DOHH2 (cell line): ENCODE results near the gene PAPPA.

Experiments used
- H3F3A ChIP-seq: fragments of 200-600 bp; sonication (generic), shearing (Covaris generic); 2 replicates; pipeline ENCODE4 v1.6.0; 2016; ENCODE audit warnings: antibody characterized with exemption, mild to moderate bottlenecking; ENCODE audit not compliant: control insufficient read depth, insufficient read depth
- H3K27ac ChIP-seq: fragments of 200-600 bp; sonication (generic); 2 replicates; pipeline ENCODE4 v1.5.1; 2014; ENCODE audit warnings: low read depth, mild to moderate bottlenecking, low read length, moderate library complexity
- H3K27me3 ChIP-seq: fragments of 200-600 bp; sonication (generic); 2 replicates; pipeline ENCODE4 v1.6.1; 2014; ENCODE audit warnings: mild to moderate bottlenecking, low read length, mixed read lengths; ENCODE audit not compliant: control insufficient read depth
- H3K36me3 ChIP-seq: fragments of 200-600 bp; sonication (generic); 2 replicates; pipeline ENCODE4 v1.6.1; 2014; ENCODE audit warnings: mild to moderate bottlenecking, low read length, moderate library complexity, mixed read lengths; ENCODE audit not compliant: control insufficient read depth
- H3K4me1 ChIP-seq: fragments of 200-600 bp; sonication (generic); 2 replicates; pipeline ENCODE4 v1.6.1; 2014; ENCODE audit warnings: mild to moderate bottlenecking, low read length, mixed read lengths; ENCODE audit not compliant: control insufficient read depth
- H3K4me2 ChIP-seq: fragments of 200-600 bp; sonication (generic); 2 replicates; pipeline ENCODE4 v1.6.0; 2014; ENCODE audit warnings: mild to moderate bottlenecking, low read length, moderate library complexity
- H3K4me3 ChIP-seq: fragments of 200-600 bp; sonication (generic); 2 replicates; pipeline ENCODE4 v1.5.1; 2014; ENCODE audit warnings: mild to moderate bottlenecking, low read length, mixed read lengths
- H3K79me2 ChIP-seq: fragments of 200-600 bp; sonication (generic); 2 replicates; pipeline ENCODE4 v1.6.1; 2014; ENCODE audit warnings: mild to moderate bottlenecking, low read length, mixed read lengths; ENCODE audit not compliant: control insufficient read depth
- H3K9me2 ChIP-seq: fragments of 200-600 bp; sonication (generic); replicated peaks from 2 replicates; pipeline ENCODE4 v1.6.1; 2014; ENCODE audit warnings: mild to moderate bottlenecking, low read length, mixed read lengths; ENCODE audit not compliant: control insufficient read depth
- H3K9me3 ChIP-seq: fragments of 200-600 bp; sonication (generic); 2 replicates; pipeline ENCODE4 v1.6.1; 2014; ENCODE audit warnings: antibody characterized with exemption, low read length, mixed read lengths; ENCODE audit not compliant: control insufficient read depth, insufficient read depth
- H4K20me1 ChIP-seq: fragments of 200-600 bp; sonication (generic); 2 replicates; pipeline ENCODE4 v1.6.0; 2014; ENCODE audit warnings: low read depth, mild to moderate bottlenecking, antibody characterized with exemption, low read length, moderate library complexity; ENCODE audit not compliant: control insufficient read depth, insufficient read depth
- EZH2phosphoT487 ChIP-seq: fragments of 200-600 bp; sonication (generic); IDR thresholded peaks from 2 replicates; pipeline ENCODE4 v1.6.1; 2017; ENCODE audit warnings: borderline replicate concordance, mild to moderate bottlenecking, antibody characterized with exemption, low read length, moderate library complexity, mixed read lengths
- TF ChIP-seq, protein P1 (sequence below): fragments of 200-600 bp; sonication (generic); IDR thresholded peaks from one replicate; pipeline ENCODE4 v1.5.1; 2014; ENCODE audit warnings: antibody characterized with exemption, mild to moderate bottlenecking, low read depth, low read length; ENCODE audit not compliant: poor library complexity, severe bottlenecking

PAPPA gene

DNA sequence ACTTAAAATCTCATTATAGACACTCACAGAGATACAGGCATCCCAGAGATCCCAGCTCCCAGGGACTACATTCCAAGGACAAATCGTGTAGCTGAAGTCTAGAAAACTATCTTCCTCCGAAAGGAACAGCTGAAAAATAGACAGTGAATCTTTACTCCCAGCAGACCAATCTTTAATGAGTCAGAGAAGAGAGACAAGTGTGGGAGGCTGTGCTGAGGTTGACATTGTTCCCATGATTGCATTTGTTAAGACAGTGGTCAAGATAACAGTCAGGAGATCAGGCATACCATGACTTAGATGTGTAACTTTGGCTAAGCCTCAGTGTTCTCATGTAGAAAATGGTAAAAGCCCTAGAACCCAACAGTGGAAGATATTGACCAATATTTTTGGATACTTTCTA lies 120.7 kb downstream of the PAPPA start:
- no peaks in the 10 kb centered on the region for H3K79me2 ChIP-seq
- no peaks in the 10 kb centered on the region for H3K4me1 ChIP-seq
- H3K4me3 ChIP-seq: no peak overlapping the region
- H3K27me3 ChIP-seq: peaks cover 3% of the 10 kb centered on the region; the same call in 1 of the 2 replicates
- no peak for TF ChIP-seq EZH2phosphoT487
- TF ChIP-seq, protein P1, sequence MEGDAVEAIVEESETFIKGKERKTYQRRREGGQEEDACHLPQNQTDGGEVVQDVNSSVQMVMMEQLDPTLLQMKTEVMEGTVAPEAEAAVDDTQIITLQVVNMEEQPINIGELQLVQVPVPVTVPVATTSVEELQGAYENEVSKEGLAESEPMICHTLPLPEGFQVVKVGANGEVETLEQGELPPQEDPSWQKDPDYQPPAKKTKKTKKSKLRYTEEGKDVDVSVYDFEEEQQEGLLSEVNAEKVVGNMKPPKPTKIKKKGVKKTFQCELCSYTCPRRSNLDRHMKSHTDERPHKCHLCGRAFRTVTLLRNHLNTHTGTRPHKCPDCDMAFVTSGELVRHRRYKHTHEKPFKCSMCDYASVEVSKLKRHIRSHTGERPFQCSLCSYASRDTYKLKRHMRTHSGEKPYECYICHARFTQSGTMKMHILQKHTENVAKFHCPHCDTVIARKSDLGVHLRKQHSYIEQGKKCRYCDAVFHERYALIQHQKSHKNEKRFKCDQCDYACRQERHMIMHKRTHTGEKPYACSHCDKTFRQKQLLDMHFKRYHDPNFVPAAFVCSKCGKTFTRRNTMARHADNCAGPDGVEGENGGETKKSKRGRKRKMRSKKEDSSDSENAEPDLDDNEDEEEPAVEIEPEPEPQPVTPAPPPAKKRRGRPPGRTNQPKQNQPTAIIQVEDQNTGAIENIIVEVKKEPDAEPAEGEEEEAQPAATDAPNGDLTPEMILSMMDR: no peak
- no peak overlapping the region for H3K27ac ChIP-seq
- H4K20me1 ChIP-seq: no peaks in the 10 kb centered on the region
- H3K9me2 ChIP-seq: no peaks in the 10 kb centered on the region
- H3K36me3 ChIP-seq: no peaks in the 10 kb centered on the region
- H3K9me3 ChIP-seq: no peaks in the 10 kb centered on the region
- no peak overlapping the region for H3K4me2 ChIP-seq
- H3F3A ChIP-seq: no peaks in the 10 kb centered on the region

- Histone ChIP-seq H3K9me2 (no peaks in the 10 kb centered on the region), H3K4me3 (no peak overlapping the region), H3K27me3 (peaks cover 3% of the 10 kb centered on the region; the same call in 1 of the 2 replicates), H4K20me1 (no peaks in the 10 kb centered on the region), H3K36me3 (no peaks in the 10 kb centered on the region), H3F3A (no peaks in the 10 kb centered on the region), H3K4me2 (no peak overlapping the region), H3K79me2 (no peaks in the 10 kb centered on the region), H3K9me3 (no peaks in the 10 kb centered on the region), H3K27ac (no peak overlapping the region), H3K4me1 (no peaks in the 10 kb centered on the region)
- no peak for TF ChIP-seq EZH2phosphoT487
- TF ChIP-seq, protein P1: no peak
These were observed 122.0 kb downstream of the PAPPA start for GRCh38 chr9:116275418-116276195.

DNA sequence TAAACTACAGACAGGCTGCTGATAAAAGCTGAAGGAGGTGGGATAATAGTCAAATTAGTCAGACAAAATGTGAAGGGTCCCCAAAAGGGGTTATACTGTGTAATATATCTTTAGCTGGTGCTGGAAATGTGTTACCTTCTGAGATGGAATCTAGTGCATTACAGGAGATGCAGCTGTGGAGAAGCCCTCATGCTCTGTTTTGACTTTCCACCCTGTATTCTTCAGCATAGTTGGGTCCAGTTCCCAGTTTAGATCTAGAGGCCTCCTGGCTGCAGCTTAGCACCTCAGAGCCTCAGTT lies 122.6 kb downstream of the PAPPA start:
- peaks cover 3% of the 10 kb centered on the region; the same call in 1 of the 2 replicates for H3K27me3 ChIP-seq

More for the DNA sequence above, 122.6 kb downstream of the PAPPA start:
- Histone ChIP-seq H3K4me2 (no peak overlapping the region), H3K9me3 (no peaks in the 10 kb centered on the region), H3K4me3 (no peak overlapping the region), H3K9me2 (no peaks in the 10 kb centered on the region), H3K4me1 (no peaks in the 10 kb centered on the region), H3K27ac (no peak overlapping the region), H3K36me3 (no peaks in the 10 kb centered on the region), H3K79me2 (no peaks in the 10 kb centered on the region), H4K20me1 (no peaks in the 10 kb centered on the region), H3F3A (no peaks in the 10 kb centered on the region)
- no peak for TF ChIP-seq EZH2phosphoT487
- TF ChIP-seq, protein P1: no peak
